Measurements from ENCODE around the gene ADNP. TPM values are rescaled to one million over a fixed set of nuclear protein-coding genes. Genes with fewer than 3 reads are reported as not detected.

ADNP gene
- total and polyA plus RNA-seq, 2 of the 4 experiments (the other 2 are of a cell fraction) = 23.3 to 24.8 TPM

DNA sequence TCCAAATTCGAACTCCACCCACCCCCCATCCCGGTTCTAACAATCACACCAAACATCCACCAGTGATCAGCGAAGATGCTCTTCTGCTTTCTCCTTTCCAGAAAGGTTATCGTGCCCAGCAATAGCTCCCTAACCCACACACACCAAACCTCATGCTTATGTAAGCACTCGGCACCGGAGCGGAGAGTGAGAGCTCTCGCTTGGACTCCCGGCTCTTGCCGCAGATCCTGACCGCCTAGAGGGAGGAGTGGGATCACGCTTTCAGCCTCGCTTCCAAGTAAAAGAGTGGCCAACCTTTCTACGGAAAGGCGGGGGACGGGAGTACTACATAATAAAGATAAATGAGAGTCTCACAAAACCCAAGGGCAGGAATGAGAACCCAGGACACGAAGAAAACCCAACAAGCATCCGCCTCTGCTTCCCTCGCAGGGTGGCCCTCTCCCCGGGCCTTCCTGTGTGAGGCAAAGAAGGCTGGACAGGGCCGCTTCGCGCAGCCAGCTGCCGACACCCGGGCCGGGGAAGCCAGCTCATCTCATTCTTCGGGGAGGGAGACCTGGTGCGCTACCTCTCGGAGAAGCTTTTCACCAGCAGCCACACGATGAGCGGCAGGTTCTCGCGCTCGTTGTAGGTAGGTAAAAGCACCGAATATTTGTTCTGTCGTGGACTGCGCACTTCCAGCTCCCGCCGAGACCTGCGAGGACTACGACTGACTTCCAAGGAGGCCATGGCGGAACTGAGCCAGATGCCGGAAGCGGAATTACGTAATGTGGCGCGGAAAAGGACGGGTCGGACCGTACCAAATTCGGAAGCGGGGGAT is 26.8 kb upstream of the ADNP start, which contains the start of gene DPM1 (continued):
- TF ChIP-seq, protein P1, sequence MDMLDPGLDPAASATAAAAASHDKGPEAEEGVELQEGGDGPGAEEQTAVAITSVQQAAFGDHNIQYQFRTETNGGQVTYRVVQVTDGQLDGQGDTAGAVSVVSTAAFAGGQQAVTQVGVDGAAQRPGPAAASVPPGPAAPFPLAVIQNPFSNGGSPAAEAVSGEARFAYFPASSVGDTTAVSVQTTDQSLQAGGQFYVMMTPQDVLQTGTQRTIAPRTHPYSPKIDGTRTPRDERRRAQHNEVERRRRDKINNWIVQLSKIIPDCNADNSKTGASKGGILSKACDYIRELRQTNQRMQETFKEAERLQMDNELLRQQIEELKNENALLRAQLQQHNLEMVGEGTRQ (IDR thresholded peaks at IDR 0.05; ENCODE audit: low read depth, low read length) = peak; percentile 7; the same call in 1 of the 2 replicates
- no peak for TF ChIP-seq MXI1 (IDR thresholded peaks at IDR 0.05; ENCODE audit: borderline replicate concordance, low read depth, low read length)
- peak; percentile 42; the same call in 1 of the 2 replicates for TF ChIP-seq CHD1 (IDR thresholded peaks at IDR 0.05; ENCODE audit: low read depth, low read length)

DNA sequence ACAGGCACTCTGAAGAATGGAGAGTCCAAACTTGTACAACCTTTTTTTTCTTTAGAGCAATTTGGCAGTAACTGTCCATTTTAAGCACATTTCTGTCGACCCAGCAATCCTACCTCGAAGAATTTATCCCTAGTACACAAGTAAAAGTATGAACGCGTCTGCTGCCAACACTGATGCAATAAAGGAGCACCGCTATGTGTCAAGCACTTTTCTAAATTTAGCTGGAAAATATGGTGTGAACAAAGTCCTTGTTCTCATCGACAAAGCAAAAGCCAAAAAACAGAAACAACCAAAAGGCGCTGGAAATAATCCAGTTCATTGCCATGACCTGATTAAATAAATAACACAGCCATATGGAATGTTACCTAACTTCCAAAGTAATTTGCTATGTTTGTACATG is 26.0 kb upstream of the ADNP start:
- peak overlapping the region; percentile 36; the same call in 1 of the 2 replicates for H3K23ac ChIP-seq (ENCODE audit: low read depth, low read length)

More for the DNA sequence above, 26.0 kb upstream of the ADNP start:
- in situ Hi-C loops (cut with MboI; ENCODE audit: low sequenced_read_pairs) = no loop called here
- Histone ChIP-seq H3K4ac (ENCODE audit: low read depth, low read length) (no peak overlapping the region), H4K20me1 (ENCODE audit: insufficient read depth, low read length) (peaks cover 29% of the 10 kb centered on the region), H2BK120ac (ENCODE audit: low read depth, low read length) (no peak overlapping the region), H3K18ac (ENCODE audit: low read depth, low read length) (no peak overlapping the region), H2BK5ac (ENCODE audit: low read depth, low read length, poor library complexity, severe bottlenecking) (no peak overlapping the region), H3K9me1 (ENCODE audit: insufficient read depth, low read length) (peaks cover 7% of the 10 kb centered on the region; the same call in 1 of the 2 replicates), H3K4me2 (ENCODE audit: low read depth, low read length) (peak overlapping the region; percentile 96), H3K36me3 (ENCODE audit: control insufficient read depth, insufficient read depth, low read length) (peaks cover 6% of the 10 kb centered on the region), H3K4me1 (ENCODE audit: control insufficient read depth, insufficient read depth, low read length) (peaks cover 10% of the 10 kb centered on the region), H2BK15ac (ENCODE audit: low read depth, low read length) (no peak overlapping the region), H3K9me3 (ENCODE audit: control insufficient read depth, insufficient read depth, low read length) (no peaks in the 10 kb centered on the region), H2BK20ac (ENCODE audit: low read depth, low read length) (no peak overlapping the region), H4K91ac (ENCODE audit: insufficient read depth, low read depth, low read length) (no peak overlapping the region), H4K8ac (ENCODE audit: low read depth in 2 of 2, low read length in 2 of 2) (no peak overlapping the region), H3K56ac (ENCODE audit: extremely low read depth, insufficient read depth, low read length) (no peak overlapping the region), H3K14ac (replicated peaks; ENCODE audit: low read depth, low read length) (no peak overlapping the region), H2AFZ (replicated peaks; ENCODE audit: low read length, poor library complexity) (no peak overlapping the region), H3K27me3 (ENCODE audit: control insufficient read depth, insufficient read depth, low read length) (no peaks in the 10 kb centered on the region), H3K27ac (ENCODE audit: insufficient read depth, low read length) (no peak overlapping the region), H2AK5ac (ENCODE audit: low read depth, low read length) (no peak overlapping the region; the same call in 1 of the 2 replicates), H3K4me3 (ENCODE audit: insufficient read depth, low read depth, low read length) (peak overlapping the region; percentile 91), H3K79me1 (ENCODE audit: low read depth in 1 of 2, low read length in 2 of 2) (peaks cover 13 to 58% of the 10 kb centered on the region in 2 experiments), H2AK9ac (replicated peaks; ENCODE audit: low read depth, low read length, poor library complexity) (no peak overlapping the region), H4K5ac (ENCODE audit: low read depth, low read length) (no peak overlapping the region), H3K9ac (ENCODE audit: low read depth, low read length) (peak overlapping the region; percentile 97; the same call in 1 of the 2 replicates)
- BruUV-seq (replicated peaks) = no TSS peak
- no peak for DNase-seq
- dilution Hi-C loops (cut with HindIII; ENCODE audit: low sequenced_read_pairs, unreplicated experiment) = no loop called here
- CTCF ChIA-PET = interaction anchor here (0.6 to 0.7 kb wide), 2 partner anchors 544 to 947 kb away, joined by 3 to 6 read pairs; no protein-coding TSS in a partner anchor
- POLR2A ChIA-PET (ENCODE audit: unreplicated experiment) = no interaction called here
- intact Hi-C loops (cut with micrococcal nuclease) = loop anchor here (2.0 kb wide), 1 partner anchor 138 kb away; no protein-coding TSS in a partner anchor
- WGBS, 2 experiments (ENCODE audit: extremely low coverage in 2 of 2, insufficient read length in 1 of 2) = no CpG with 5 or more reads among the region's 7 CpGs
- no peak for ATAC-seq (ENCODE audit: low read depth)
- peak; percentile 70 for TF ChIP-seq CEBPB (IDR thresholded peaks at IDR 0.05; ENCODE audit: low read depth, low read length)
- TF ChIP-seq, protein P2, sequence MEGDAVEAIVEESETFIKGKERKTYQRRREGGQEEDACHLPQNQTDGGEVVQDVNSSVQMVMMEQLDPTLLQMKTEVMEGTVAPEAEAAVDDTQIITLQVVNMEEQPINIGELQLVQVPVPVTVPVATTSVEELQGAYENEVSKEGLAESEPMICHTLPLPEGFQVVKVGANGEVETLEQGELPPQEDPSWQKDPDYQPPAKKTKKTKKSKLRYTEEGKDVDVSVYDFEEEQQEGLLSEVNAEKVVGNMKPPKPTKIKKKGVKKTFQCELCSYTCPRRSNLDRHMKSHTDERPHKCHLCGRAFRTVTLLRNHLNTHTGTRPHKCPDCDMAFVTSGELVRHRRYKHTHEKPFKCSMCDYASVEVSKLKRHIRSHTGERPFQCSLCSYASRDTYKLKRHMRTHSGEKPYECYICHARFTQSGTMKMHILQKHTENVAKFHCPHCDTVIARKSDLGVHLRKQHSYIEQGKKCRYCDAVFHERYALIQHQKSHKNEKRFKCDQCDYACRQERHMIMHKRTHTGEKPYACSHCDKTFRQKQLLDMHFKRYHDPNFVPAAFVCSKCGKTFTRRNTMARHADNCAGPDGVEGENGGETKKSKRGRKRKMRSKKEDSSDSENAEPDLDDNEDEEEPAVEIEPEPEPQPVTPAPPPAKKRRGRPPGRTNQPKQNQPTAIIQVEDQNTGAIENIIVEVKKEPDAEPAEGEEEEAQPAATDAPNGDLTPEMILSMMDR (conservative IDR thresholded peaks at IDR 0.05; ENCODE audit: low read depth, low read length) = no peak

All from IMR-90 (cell line).